Adrenal gland (tissue), 5 donors: ENCODE measurements around the gene SLC38A11.

Experiments
- POLR2A ChIP-seq, 2 donors: fragments of 450-650 bp; IDR thresholded peaks; one replicate each; pipeline ENCODE4 v1.6.1; 2017; ENCODE audit warnings: antibody characterized with exemption in 2 of 2, mild to moderate bottlenecking in 2 of 2, moderate library complexity in 1 of 2
- TF ChIP-seq, protein P1 (sequence below), 6 experiments: fragments of 450-650 bp in 4 of 6; fragments of 200-600 bp in 2 of 6; sonication (generic) in 1 of 6; IDR thresholded peaks; 1 replicate in 5 of 6; 2 replicates in 1 of 6; pipeline versions ENCODE4 v1.5.1 to v1.8.0; 2016 to 2021; ENCODE audit warnings: antibody characterized with exemption in 6 of 6, mild to moderate bottlenecking in 2 of 6, moderate library complexity in 1 of 6
- donor health status: DM: no; HTN: no; CAD: no.

DNA sequence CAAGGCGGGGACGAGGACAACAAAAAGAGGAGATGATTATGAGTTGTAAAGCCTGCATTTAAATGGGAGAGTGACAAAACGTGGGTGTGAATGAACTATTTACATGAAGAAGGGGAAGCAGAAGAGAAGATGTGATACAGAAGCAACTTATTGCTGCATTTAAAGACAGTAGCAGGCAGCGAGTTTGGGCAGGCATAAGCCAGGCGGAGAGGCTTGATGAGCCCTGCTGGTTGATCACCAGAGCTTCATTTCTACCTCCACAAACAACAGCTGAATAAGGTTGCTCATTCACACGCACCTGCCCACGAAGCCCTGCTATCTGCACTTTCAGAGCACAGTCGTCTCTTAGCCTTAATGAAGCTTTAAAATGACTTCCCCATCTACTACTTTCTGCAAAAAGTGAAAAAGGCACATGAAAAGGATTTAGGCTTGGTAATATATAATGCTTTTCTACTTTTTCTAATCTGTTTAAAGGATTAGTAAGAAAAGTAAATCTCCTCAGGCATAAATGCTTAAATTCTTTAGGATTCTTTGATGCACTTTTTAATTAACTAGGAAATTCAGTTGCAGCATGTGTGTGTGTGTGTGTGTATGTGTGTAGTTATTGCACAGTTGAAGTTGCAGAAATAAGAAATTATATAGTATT, 3.1 kb downstream of the SLC38A11 start:
- TF ChIP-seq, protein P1, sequence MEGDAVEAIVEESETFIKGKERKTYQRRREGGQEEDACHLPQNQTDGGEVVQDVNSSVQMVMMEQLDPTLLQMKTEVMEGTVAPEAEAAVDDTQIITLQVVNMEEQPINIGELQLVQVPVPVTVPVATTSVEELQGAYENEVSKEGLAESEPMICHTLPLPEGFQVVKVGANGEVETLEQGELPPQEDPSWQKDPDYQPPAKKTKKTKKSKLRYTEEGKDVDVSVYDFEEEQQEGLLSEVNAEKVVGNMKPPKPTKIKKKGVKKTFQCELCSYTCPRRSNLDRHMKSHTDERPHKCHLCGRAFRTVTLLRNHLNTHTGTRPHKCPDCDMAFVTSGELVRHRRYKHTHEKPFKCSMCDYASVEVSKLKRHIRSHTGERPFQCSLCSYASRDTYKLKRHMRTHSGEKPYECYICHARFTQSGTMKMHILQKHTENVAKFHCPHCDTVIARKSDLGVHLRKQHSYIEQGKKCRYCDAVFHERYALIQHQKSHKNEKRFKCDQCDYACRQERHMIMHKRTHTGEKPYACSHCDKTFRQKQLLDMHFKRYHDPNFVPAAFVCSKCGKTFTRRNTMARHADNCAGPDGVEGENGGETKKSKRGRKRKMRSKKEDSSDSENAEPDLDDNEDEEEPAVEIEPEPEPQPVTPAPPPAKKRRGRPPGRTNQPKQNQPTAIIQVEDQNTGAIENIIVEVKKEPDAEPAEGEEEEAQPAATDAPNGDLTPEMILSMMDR (IDR thresholded peaks at IDR 0.05): no peak
- no peak for TF ChIP-seq POLR2A (IDR thresholded peaks at IDR 0.05)
